IMR-90 (cell line): ENCODE results near the gene DPYD. TPM values are rescaled to one million over a fixed set of nuclear protein-coding genes. Genes with fewer than 3 reads are reported as not detected.
A peak's percentile ranks its signal among the peaks of the same experiment; 100 is the strongest.

Source experiments
- ATAC-seq: fragments of 200-7000 bp; cut with Tn5 transposase; 2 replicates; pipeline ENCODE4 v1.9.1; 2020; ENCODE audit warnings: low read depth, mild to moderate bottlenecking, moderate library complexity
- BruUV-seq: library from RNA; stranded (reverse); fragments of 400-500 nt; replicated peaks from 2 replicates; lab custom pipeline; 2021; lab: Mats Ljungman, UMichigan
- CTCF ChIA-PET: fragments of 300-600 bp; formaldehyde crosslinking; extraction: SDS; loops from one replicate; lab custom pipeline; 2021; ENCODE audit warnings: antibody characterized with exemption; lab: Yijun Ruan, JAX
- POLR2A ChIA-PET: fragments of 300-600 bp; sonication (Branson Sonifier 250); formaldehyde crosslinking; loops from one replicate; lab custom pipeline; 2022; ENCODE audit warnings: antibody characterized with exemption; ENCODE audit not compliant: unreplicated experiment; lab: Charles Lee
- DNase-seq: peaks from one replicate; pipeline ENCODE4 v3.0.0; 2013
- H2AFZ ChIP-seq: replicated peaks from 2 replicates; pipeline ENCODE3; 2013; ENCODE audit warnings: low read length, mild to moderate bottlenecking; ENCODE audit not compliant: poor library complexity
- H2AK5ac ChIP-seq: 2 replicates; pipeline ENCODE4 v1.6.1; 2013; ENCODE audit warnings: low read depth, low read length, inconsistent platforms
- H2AK9ac ChIP-seq: replicated peaks from 2 replicates; pipeline ENCODE3; 2013; ENCODE audit warnings: mild to moderate bottlenecking, low read depth, low read length, moderate library complexity; ENCODE audit not compliant: poor library complexity
- H2BK120ac ChIP-seq: 2 replicates; pipeline ENCODE4 v1.6.1; 2013; ENCODE audit warnings: low read depth, low read length, inconsistent platforms
- H2BK15ac ChIP-seq: 3 replicates; pipeline ENCODE4 v1.6.1; 2013; ENCODE audit warnings: low read depth, low read length, inconsistent platforms
- H2BK20ac ChIP-seq: 2 replicates; pipeline ENCODE4 v1.6.1; 2013; ENCODE audit warnings: low read depth, mild to moderate bottlenecking, inconsistent platforms, low read length, moderate library complexity
- H2BK5ac ChIP-seq: 2 replicates; pipeline ENCODE4 v1.6.1; 2013; ENCODE audit warnings: mild to moderate bottlenecking, low read depth, low read length, inconsistent platforms; ENCODE audit not compliant: poor library complexity, severe bottlenecking
- H3K14ac ChIP-seq: replicated peaks from 2 replicates; pipeline ENCODE4 v1.6.1; 2013; ENCODE audit warnings: low read depth, low read length, inconsistent platforms
- H3K18ac ChIP-seq: 2 replicates; pipeline ENCODE4 v1.6.1; 2013; ENCODE audit warnings: low read depth, low read length, control low read depth
- H3K23ac ChIP-seq: 2 replicates; pipeline ENCODE4 v1.6.1; 2013; ENCODE audit warnings: low read depth, low read length, inconsistent platforms
- H3K27ac ChIP-seq: 2 replicates; pipeline ENCODE4 v1.5.1; 2013; ENCODE audit warnings: mild to moderate bottlenecking, control low read depth, low read length; ENCODE audit not compliant: insufficient read depth
- H3K27me3 ChIP-seq: 2 replicates; pipeline ENCODE4 v1.6.1; 2013; ENCODE audit warnings: low read length; ENCODE audit not compliant: control insufficient read depth, insufficient read depth
- H3K36me3 ChIP-seq: 2 replicates; pipeline ENCODE4 v1.6.1; 2013; ENCODE audit warnings: low read length, mixed read lengths; ENCODE audit not compliant: control insufficient read depth, insufficient read depth
- H3K4ac ChIP-seq: 2 replicates; pipeline ENCODE4 v1.6.1; 2013; ENCODE audit warnings: low read depth, low read length, inconsistent platforms
- H3K4me1 ChIP-seq: 2 replicates; pipeline ENCODE4 v1.6.1; 2013; ENCODE audit warnings: low read length, mixed read lengths; ENCODE audit not compliant: control insufficient read depth, insufficient read depth
- H3K4me2 ChIP-seq: 2 replicates; pipeline ENCODE4 v1.6.1; 2013; ENCODE audit warnings: low read depth, mild to moderate bottlenecking, control low read depth, low read length, moderate library complexity
- H3K4me3 ChIP-seq: 2 replicates; pipeline ENCODE4 v1.5.1; 2013; ENCODE audit warnings: low read depth, mild to moderate bottlenecking, control low read depth, low read length, moderate library complexity; ENCODE audit not compliant: insufficient read depth
- H3K56ac ChIP-seq: 2 replicates; pipeline ENCODE4 v1.6.1; 2013; ENCODE audit warnings: low read length, inconsistent platforms; ENCODE audit not compliant: insufficient read depth; ENCODE audit errors: extremely low read depth
- H3K79me1 ChIP-seq, 2 experiments: 2 replicates each; pipeline ENCODE4 v1.6.1; 2013; ENCODE audit warnings: low read length in 2 of 2, inconsistent platforms in 1 of 2, low read depth in 1 of 2
- H3K9ac ChIP-seq: 2 replicates; pipeline ENCODE4 v1.6.1; 2013; ENCODE audit warnings: low read depth, low read length, control low read depth
- H3K9me1 ChIP-seq: 2 replicates; pipeline ENCODE4 v1.6.1; 2013; ENCODE audit warnings: low read length, inconsistent platforms; ENCODE audit not compliant: insufficient read depth
- H3K9me3 ChIP-seq: 2 replicates; pipeline ENCODE4 v1.6.1; 2013; ENCODE audit warnings: low read length; ENCODE audit not compliant: control insufficient read depth, insufficient read depth
- H4K20me1 ChIP-seq: 2 replicates; pipeline ENCODE4 v1.6.1; 2013; ENCODE audit warnings: low read length, inconsistent platforms; ENCODE audit not compliant: insufficient read depth
- H4K5ac ChIP-seq: 2 replicates; pipeline ENCODE4 v1.6.1; 2013; ENCODE audit warnings: mild to moderate bottlenecking, low read depth, low read length, control low read depth
- H4K8ac ChIP-seq, 2 experiments: 2 replicates each; pipeline ENCODE4 v1.6.1; 2013; ENCODE audit warnings: low read depth in 2 of 2, low read length in 2 of 2, control low read depth in 1 of 2, inconsistent platforms in 1 of 2
- H4K91ac ChIP-seq: 2 replicates; pipeline ENCODE4 v1.6.1; 2013; ENCODE audit warnings: low read depth, low read length, inconsistent platforms; ENCODE audit not compliant: insufficient read depth
- MAFK ChIP-seq: IDR thresholded peaks from 2 replicates; pipeline ENCODE4 v1.6.1; 2012; ENCODE audit warnings: low read depth, low read length, improper control_type of control experiment
- MAZ ChIP-seq: IDR thresholded peaks from 2 replicates; pipeline ENCODE4 v1.6.1; 2012; ENCODE audit warnings: low read depth, mild to moderate bottlenecking, low read length, improper control_type of control experiment, moderate library complexity, borderline replicate concordance
- MXI1 ChIP-seq: IDR thresholded peaks from 2 replicates; pipeline ENCODE4 v1.6.1; 2012; ENCODE audit warnings: low read depth, mild to moderate bottlenecking, low read length, moderate library complexity, borderline replicate concordance
- NFE2L2 ChIP-seq: fragments of 150-350 bp; IDR thresholded peaks from 2 replicates; pipeline ENCODE4 v1.6.1; 2016; ENCODE audit warnings: low read depth, mild to moderate bottlenecking, low read length
- RFX5 ChIP-seq: IDR thresholded peaks from 2 replicates; pipeline ENCODE4 v1.8.0; 2012; ENCODE audit warnings: low read depth, mild to moderate bottlenecking, low read length, moderate library complexity
- dilution Hi-C: fragments of 300-500 bp; cut with HindIII; formaldehyde crosslinking; loops from one replicate; pipeline ENCODE4 v1.14.3; 2018; ENCODE audit warnings: low sequenced_read_pairs; ENCODE audit not compliant: unreplicated experiment
- in situ Hi-C: fragments of 300-500 bp; cut with MboI; formaldehyde crosslinking; loops from 3 replicates; pipeline ENCODE4 v1.14.3; 2019; ENCODE audit warnings: low sequenced_read_pairs, inconsistent platforms, mixed read lengths
- intact Hi-C: fragments of 100-400 bp; cut with micrococcal nuclease; formaldehyde crosslinking; loops from 2 replicates; pipeline ENCODE4 v1.10.0; 2022
- polyA plus RNA-seq, 3 experiments: library from polyadenylated mRNA; depleted of rRNA; stranded (reverse); fragments of >200 nt; gene quantifications; 2 replicates each; pipeline ENCODE4 v1.2.3, GENCODE V29; 2012; ENCODE audit warnings: low replicate concordance in 1 of 3
- total RNA-seq: library from RNA; depleted of rRNA; stranded (reverse); fragments of >200 nt; gene quantifications from 2 replicates; pipeline ENCODE4 v1.2.3, GENCODE V29; 2012

DPYD gene
- total and polyA plus RNA-seq, 2 of the 4 experiments (the other 2 are of a cell fraction) = 9.3 to 47.3 TPM

GRCh38 chr1:97073169-97073568 lies 847.7 kb downstream of the DPYD start:
- no peak overlapping the region for H3K23ac ChIP-seq
- H3K9ac ChIP-seq = no peak overlapping the region
- no peak overlapping the region for H4K5ac ChIP-seq
- in situ Hi-C loops = no loop called here
- no TSS peak for BruUV-seq
- peaks cover 4% of the 10 kb centered on the region for H3K4me1 ChIP-seq
- H3K36me3 ChIP-seq = no peaks in the 10 kb centered on the region
- H3K4ac ChIP-seq = no peak overlapping the region
- ChIA-PET CTCF (no interaction called here), POLR2A (no interaction called here)
- no peak overlapping the region for H3K14ac ChIP-seq
- no peak for TF ChIP-seq MAZ
- peak; percentile 73 for TF ChIP-seq MAFK
- TF ChIP-seq NFE2L2 = no peak
- TF ChIP-seq RFX5 = no peak
- TF ChIP-seq MXI1 = no peak
- H3K79me1 ChIP-seq = no peaks in the 10 kb centered on the region
- H3K4me2 ChIP-seq = no peak overlapping the region
- ATAC-seq (no peak), DNase-seq (no peak)
- H2AK9ac ChIP-seq = no peak overlapping the region
- no peak overlapping the region for H3K18ac ChIP-seq
- no peak overlapping the region for H2AK5ac ChIP-seq
- H2AFZ ChIP-seq = no peak overlapping the region
- H2BK5ac ChIP-seq = no peak overlapping the region
- H3K9me3 ChIP-seq = no peaks in the 10 kb centered on the region
- H4K91ac ChIP-seq = no peak overlapping the region
- intact Hi-C loops = no loop called here
- H4K8ac ChIP-seq = no peak overlapping the region
- no peak overlapping the region for H3K27ac ChIP-seq
- H2BK120ac ChIP-seq = no peak overlapping the region
- H2BK20ac ChIP-seq = no peak overlapping the region
- dilution Hi-C loops = no loop called here
- H4K20me1 ChIP-seq = no peaks in the 10 kb centered on the region
- peaks cover 3% of the 10 kb centered on the region; the same call in 1 of the 2 replicates for H3K9me1 ChIP-seq
- H3K56ac ChIP-seq = no peak overlapping the region
- no peak overlapping the region for H3K4me3 ChIP-seq
- no peaks in the 10 kb centered on the region for H3K27me3 ChIP-seq
- H2BK15ac ChIP-seq = no peak overlapping the region
